Stimulated activated CD8-positive, alpha-beta memory T cell treated with anti-CD3 and anti-CD28 coated beads, Interleukin-7, amount 100 ng/mL, for 4 hours (primary cell): ENCODE measurements around the gene GYG2.

ENCODE experiments used
- DNase-seq, 2 donors: peaks; one replicate each; pipeline ENCODE4 v3.0.0-alpha.2; 2020; ENCODE audit warnings: low read depth in 2 of 2

GYG2 gene

DNA sequence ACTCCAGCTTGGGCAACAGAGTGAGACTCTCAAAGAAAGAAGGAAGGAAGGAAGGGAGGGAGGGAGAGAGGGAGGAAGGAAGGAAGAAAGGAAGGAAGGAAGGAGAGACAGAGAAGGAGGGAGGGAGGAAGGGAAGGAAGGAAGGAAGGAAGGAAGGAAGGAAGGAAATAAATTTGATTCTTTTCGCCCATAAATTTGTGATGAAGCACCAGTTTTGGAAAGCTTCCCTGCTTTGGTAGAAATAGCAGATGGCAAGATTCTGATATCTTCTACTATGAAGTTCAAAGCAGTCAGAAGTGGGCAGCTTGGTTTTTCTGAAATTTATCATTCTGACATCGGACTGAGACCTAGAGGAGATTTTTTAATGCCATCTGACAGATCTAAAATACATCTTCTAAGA lies 11.7 kb upstream of the GYG2 start:
- no peak for DNase-seq

DNA sequence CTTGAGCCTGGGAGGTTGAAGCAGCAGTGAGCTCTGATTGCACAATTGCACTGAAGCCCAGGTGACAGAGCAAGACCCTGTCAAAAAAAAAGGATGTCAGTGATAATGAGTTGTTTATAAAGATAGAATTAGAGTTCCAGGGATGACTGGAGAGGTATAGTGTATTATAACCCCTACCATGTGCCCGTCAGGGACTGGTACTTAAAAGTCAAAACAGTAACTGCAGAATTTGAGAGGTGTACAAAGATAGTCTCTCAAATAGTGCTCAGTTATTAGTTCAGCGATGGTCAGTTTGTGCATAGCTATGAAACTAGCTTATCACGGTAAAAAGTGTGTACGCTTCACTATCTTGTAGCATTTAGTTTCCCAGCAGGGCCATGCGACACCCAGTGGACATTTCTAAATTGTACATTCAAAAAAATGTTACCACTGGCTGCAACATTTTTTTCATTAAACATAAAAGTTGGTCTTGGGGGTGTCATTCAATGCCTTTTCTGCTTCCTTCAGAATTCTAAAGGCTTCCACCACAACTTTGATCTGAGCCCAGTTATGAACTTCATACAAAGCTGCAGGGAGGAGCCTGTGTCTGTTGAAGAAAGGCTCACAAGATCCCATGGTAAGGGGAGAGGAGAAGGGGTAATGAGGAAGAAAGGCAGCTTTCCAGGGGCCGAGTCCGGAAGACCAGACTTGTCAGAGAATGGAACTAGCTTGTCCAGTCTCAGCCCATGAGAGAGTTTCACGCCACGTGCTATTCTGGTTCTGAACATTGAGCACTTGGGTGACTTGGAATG lies 9.2 kb upstream of the GYG2 start:
- no peak for DNase-seq

DNA sequence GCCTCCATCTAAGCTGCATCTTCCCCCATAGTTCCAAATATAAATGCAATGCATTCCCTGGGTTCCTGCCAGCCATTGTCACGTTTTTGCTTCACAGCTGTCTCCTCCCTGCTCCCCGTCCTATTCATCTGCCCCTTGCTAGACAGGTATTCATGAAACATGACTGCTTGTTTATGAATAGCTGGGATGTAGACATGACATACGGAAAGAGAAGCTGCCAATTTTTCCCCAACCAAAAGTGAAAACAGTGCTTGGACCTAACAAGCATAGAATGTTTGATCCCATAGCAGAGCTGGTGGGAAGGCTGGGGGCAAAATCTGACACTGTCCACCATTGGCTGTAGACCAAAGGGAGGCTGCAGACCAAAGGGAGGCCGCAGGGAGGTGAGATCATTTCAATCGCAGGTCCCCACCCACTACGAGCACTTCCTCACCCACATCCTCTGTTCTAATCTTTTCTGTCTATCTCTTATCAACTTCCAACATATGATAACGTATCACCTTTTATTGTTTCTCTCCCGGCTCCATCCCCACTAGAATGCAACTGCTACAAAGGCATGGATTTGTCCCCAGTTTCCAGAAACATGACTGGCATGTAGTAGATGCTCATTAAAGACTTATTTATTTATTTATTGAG lies 8.5 kb upstream of the GYG2 start:
- no peak for DNase-seq

DNA sequence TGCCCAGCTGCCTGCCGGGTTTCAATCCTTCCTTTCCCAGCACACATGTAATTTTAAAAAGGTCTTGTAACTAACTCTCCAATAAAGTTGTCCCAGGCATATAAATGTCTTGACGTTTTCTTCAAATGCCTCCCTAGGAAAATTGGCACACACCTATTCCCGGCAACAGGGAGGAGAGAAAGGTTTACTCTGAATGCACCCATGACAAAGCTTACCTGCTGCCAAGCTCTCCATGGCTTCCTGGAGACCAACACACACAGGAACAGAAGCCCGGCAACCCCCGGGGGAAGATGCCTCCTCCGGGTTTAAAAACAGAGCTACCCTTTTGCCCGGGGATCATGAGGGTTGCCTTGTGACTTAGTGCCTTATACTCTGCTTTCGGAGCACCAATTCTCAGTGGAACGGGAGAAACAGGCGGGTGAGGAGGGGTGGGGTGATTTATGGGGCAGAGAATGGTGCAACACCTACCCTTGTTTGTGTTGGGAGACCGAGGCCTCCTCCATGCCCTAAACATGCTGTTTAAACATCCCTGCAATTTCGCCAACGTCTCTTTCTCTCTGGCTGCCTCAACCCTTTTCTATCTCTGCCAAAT lies 4.8 kb upstream of the GYG2 start:
- no peak for DNase-seq

DNA sequence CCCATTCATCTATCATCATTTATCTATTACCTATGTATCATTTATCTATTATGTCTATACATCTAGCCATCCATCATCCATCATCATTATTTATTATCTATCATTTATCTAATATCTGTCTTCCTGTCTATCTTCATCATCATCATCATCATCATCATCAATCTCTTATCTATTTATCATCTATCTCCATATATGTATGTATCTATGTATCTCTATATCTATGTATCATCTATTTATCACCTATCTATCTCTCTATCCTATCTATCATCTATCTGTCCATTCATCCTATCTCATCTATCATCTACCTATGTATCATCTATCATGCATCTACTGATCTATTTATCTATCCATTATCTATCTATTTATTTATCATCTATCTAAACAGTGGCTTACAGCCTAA lies 3.8 kb upstream of the GYG2 start:
- no peak for DNase-seq

DNA sequence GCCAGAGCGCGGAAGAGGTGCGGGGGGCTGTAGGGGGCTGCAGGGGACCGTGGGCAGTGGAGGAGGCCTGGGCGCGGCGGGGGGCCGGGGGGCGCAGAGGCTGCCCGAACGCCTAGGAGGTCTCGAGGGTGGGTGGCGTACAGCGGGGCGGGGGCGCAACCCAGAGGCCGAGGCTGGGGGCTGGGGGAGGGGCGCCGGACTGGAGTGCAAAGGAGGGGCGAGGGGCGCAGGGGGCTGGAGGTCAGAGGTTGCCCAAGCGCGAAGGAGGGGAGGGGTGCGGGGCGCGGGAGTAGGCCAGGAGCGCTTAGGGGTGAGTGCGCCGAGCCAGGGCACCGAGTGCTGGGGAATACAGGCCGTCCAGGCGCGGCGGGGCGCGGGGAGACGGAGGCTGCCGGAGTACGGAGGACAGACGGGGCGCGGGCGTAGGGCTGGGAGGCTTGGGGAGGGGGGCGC lies 255 bp downstream of the GYG2 start:
- no peak for DNase-seq

DNA sequence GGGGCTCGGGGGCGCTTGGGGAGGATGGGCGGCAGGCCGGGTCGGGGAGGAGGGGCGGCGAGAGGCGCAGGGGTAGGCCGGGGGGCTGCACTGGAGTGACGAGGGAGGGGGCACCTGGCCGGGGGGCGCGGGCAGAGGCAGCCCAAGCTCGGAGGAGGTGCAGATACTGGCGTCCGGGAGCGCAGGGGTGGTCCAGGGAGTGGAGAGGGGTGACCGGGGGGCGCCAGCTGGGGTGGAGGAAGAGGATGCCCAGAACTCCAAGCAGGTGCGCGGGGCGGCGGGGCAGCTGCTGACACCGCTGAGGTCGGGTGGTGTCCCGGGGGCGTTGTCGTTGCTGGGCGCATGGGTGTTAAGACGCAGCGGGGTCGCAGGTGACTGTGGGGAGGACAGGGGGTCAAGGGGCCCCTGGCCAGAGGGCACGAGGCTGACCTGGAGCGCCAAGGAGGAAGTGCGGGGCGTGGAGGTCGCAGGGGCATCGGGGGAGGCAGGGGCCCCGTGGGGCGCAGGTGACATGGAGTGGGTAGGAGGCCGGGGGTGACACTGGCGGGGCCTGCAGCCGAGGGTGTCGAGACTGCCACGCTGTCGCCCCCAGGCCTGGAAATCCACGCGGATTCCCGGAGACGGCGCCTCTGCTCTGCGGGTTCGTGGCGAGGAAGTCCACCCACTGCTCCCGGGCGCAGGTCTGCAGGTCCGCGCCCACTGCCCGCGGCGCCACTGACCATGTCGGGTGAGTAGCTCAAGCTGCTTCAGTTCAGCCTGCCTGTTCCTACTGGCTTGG lies 928 bp downstream of the GYG2 start:
- no peak for DNase-seq

DNA sequence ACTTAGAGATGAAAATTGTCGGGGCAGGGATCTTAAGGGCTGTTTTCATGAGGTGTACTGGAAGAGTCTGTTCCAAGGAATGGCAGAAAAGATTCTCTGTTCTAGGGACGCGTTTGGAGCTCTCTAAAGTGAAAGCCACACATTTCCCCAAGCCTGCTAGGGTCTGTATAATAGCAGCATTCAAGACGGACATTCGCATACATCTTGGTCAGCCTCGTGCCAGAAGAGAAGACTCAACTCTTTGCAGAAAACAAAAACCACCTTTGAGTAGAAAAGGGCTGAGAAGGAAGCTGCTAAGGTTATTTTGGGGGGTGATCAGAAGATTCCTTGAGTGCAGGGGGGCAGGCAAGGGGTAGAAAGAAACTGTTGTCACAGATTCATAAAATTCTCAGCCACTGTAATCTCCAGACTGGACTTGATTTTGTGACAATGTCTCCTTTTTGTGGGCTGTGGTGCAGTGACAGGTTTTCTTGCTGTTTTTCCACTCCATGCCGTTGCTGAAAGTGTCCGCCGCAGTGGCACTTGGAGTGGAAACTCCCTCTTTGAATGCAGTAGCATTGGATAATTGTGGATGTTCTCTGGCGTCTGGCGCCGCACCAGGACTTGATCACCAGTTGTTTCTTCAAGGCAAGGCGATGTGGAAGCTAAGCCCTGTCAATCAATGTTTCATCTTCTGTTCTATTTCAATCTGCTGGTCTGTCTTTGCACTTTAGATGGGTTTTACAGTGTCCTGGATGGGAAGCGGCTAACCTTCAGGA lies 2.9 kb downstream of the GYG2 start:
- no peak for DNase-seq

DNA sequence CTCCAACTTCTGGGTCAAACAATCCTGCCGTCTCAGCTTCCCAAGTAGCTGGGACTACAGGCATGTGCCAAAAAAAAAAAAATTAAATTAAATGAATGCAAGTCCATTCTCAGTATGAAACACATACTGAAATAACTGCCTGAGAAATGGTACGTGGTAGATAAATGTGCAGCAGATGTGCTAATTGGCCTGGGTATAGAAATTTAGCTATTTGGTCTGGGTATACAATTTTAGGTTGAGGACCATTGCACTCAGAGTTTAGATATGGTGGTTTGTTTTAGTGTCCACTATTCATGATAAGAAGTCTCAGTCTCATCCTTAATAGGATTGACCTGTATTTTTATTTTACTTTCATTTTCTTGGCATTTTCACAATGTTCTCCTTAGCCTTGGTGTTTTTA lies 9.2 kb downstream of the GYG2 start:
- no peak for DNase-seq

DNA sequence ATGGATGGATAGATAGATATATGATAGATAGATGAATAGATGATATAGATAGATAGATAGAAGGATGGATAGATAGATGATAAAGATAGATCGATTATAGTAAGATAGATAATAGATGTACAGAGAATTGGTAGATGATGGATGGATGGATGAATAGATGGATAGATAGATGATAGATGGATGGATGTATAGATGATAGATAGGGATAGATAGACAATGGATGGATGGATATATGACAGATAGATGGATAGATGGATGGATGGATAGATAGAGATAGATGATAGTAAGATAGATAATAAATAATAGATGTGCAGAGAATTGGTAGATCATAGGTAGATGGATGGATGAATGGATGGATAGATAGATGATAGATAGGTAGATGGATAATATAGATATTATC lies 12.2 kb downstream of the GYG2 start:
- DNase-seq = no peak

DNA sequence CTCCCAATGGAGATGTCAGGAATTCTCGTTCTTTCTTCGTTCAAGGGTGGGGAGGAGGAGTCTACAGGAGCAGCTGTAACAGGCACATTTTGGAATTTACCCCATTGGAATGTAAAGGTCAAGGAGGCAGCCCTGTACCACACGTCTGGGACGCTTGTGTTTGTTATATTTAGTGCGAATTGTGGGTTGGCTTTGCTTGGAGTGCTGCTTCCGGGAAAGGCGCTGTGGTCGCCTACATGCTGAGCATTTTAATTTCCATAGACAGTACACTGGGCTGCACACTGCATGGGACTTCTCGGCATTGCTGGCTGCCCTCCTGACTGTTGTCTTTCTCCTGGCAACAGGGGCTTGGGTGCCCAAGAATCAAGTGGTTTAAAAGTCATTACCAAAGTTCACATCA lies 12.8 kb downstream of the GYG2 start:
- DNase-seq = no peak

DNA sequence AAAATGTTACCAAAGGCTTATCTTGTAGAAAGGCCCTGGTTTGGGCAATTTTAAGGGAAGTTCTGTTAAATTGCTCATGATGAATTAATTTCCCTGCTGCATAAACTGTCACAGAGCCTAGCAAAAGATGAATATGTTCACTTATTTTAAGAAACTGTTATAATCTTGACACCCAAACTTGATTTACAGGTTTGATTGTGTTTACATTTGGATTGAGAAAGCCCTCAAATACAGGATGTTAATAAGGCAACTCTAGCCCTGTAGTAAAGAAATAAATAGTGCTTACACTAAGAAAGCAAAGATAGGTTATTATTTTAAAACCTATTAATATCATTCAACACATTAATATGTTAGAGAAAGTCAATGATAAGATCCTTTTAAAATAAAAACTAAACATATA lies 18.3 kb downstream of the GYG2 start:
- DNase-seq = no peak

DNA sequence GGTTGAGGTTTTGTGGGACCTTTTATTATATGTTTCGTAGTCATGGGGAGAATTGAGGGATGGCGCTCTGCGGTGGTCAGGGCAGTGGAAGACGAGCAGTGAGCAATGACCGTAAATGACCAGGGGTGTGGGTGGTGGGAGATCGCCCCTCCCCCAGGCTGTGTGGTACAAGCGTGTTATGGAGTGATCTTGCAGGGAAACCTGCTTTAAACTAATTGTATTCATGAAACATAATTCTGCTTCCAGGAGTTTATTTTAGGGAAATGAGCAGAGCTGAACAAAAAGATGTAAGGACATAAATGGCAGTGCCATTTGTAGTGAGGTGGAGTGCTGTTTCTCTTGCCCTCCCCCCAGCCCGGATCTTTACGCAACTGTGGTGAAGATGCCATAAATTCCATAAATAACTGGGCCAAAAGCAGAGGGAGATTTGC lies 20.2 kb downstream of the GYG2 start:
- no peak for DNase-seq

DNA sequence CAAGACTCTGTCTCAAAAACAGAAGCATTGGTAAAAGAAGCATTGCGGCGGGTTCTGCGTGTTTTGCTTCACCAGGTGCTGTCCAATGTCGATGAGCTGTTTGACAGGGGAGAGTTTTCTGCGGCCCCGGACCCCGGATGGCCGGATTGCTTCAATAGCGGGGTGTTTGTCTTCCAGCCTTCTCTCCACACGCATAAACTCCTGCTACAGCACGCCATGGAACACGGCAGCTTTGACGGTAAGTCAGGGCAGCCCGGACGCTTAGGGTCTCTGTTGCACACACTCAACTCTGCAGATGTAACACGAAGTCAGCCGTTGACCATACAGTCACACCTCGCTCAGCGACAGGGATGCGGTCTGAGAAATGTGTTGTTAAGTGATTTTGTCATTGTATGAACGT lies 26.2 kb downstream of the GYG2 start:
- no peak for DNase-seq

DNA sequence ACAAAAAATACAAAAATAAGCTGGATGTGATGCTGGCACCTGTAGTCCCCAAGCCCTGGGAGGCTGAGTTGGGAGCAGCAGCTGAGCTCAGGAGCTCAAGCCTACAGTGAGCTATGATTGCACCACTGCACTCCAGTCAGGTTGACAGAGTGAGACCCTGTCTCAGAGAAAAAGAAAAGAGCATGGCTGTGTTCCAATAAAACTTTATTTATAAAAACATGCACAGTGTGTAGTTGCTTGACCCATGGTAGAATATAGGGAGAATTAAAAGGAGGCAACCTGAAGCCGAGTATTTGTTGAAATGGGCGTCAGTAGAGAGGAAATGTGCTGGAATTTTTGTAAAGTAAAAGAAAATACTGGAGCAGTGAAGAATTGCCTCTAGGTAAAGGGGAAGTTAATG lies 27.0 kb downstream of the GYG2 start:
- DNase-seq = no peak

DNA sequence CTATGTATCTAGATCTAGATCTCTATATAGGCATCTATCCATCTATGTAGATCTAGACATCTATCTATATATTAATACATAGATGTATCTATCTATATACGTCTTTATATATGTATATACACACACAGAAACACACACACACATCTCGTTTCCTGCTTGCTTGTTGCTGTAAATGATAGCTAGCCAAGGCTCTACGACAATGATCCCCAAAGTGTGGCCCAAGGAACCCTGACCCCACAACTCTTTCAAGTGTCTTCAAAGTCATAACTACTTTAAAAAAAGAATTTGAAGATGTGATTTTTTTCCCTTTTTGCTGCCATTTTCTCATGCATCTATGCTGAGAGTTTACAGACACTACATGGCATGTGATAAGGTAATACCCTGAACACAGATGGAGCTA lies 28.8 kb downstream of the GYG2 start:
- DNase-seq = no peak

DNA sequence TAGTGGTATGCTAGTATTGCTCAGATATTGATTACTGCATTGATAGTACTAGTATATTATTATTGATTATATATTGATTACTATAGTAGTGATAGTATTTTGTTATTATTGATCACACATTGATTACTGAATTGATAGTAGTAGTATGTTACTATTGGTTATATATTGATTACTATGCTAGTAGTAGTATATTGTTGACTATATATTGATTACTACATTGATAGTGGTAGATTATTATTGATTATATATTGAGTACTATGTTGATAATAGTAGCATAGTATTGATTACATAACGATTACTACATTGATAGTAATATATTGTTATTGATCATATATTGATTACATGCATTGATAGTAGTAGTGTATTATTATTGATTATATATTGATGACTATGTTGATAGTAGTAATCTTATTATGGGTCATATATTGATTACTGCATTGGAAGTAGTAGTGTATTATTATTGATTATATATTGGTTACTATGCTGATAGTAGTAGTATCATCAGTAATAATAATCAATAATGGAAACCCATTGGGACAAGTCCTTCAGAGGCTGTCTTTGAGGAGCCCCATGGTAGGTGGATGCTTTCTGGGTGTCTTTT lies 30.6 kb downstream of the GYG2 start:
- no peak for DNase-seq

DNA sequence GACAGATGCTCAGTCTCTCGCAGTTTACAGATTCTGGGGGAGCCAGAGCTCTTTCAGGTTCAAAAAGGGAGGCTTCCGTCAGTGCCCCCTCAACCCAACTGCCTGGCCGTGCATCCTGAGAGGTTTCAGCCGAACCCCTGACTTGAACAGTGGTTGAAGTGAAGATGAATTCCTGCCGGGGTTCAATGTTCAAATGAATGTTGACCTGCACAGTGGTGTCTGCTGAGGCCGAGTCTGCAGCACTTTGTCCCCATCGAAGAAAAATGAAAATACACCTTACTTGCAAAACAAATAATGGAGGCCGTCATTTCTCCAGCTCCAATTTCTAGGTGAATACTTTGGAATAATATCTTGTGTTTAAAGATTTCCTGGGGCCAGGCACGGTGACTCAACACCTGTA lies 33.7 kb downstream of the GYG2 start:
- DNase-seq = no peak

DNA sequence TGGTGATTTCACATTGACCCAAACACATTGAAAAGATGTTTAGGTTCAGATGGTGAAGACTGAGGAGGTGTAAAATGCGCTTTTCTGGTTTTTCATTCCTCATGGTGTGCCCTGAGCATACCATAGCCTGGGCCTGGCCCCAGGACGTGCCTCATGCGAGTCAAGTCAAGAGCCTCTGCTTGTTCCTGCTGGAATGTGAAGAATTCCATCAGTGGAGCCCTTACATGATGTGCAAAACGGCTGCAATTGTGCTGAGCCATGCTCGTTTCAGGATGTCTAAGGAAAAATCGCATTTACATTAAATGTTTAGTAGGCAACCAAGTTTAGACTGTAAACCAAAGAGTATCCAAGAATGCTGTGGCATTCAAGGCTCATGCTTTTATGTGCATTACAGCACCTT lies 34.9 kb downstream of the GYG2 start:
- DNase-seq = no peak

DNA sequence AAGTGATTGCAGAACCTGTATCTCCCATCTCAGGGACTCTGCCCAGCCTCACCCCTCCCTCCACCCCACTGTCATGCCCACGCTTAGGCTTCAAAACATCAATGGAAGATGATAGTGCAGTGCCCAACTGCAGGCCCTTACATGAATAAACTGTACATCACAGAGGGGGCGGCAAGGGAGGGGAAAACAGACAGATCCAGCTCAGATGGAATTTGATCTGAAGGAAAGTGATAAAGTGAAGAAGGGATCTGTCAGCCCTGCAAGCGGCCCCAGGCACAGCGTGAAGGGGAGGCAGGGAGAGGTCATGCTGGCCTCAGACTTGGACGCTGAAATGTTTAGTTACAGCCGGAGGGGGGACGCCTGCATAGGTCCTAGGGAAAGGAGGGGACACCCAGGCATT lies 38.5 kb downstream of the GYG2 start:
- no peak for DNase-seq

DNA sequence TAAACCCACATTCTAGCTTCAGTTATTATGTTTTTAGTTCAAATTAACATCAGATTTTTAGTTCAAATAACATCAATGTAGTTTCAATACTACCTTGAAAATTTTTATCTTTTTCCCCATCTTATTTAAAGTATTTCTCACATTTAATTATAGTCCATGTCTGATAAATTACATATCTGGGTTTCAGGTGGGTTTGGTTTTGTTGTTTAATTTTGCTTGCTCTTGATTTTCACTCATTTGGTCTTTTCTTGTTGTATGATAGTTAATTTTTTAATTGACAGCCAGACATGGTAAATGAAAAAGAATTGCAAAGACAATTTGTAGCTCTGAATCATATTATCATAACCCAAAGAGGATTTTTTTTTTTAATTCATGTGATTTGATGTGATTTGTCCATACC lies 41.9 kb downstream of the GYG2 start:
- DNase-seq = no peak
